HG03175 (cell line): ENCODE measurements around the gene STARD5.
A peak's percentile ranks its signal among the peaks of the same experiment; 100 is the strongest.
"Not testable (repeated sequence)": the region's sequence is repeated elsewhere in the genome, so short reads cannot be mapped to it uniquely, and the experiment has no call there.

Experiments used
- ATAC-seq: cut with Tn5 transposase; IDR thresholded peaks from one replicate; pipeline ENCODE4 v1.9.1; 2021; ENCODE audit warnings: mild to moderate bottlenecking, moderate library complexity; ENCODE audit not compliant: unreplicated experiment

STARD5 gene

DNA sequence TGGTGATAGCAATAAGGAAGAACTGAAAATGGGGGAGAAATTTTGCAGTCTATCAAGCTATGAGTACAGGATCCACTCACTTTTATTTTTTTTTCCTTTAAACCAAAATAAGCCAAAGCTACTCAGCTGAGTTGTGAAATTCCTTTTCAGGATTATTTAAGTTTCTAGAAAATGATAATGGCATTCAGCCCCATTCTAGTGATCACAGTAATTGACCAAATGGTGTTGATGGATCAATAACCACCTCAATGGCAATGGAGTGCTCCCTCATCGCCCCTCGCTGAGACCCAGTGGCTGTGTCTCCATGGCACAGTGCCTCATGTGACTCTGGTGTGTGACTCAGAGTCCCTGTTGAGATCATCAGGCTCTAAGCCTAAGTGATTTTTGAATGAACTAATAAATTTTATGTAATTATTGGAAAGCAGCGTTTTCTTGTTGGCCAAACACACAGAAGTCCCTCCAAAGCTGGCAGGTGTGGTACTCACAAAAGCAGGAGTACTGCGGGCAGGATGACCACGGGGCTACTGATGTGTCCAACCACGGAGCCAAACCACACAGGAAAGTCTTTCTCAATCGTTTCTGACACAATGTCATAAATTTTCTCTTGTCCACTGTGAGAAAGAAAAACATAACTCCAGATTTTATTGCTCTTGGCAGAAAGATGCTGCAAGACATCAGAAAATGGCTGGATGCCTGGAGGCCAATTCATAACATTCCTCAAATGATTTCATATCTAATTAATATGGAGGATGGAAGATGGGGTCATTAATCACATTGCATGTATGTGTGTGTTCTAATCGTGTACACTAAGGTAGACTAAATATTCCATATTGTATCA lies 14.4 kb upstream of the STARD5 start:
- ATAC-seq: no peak

DNA sequence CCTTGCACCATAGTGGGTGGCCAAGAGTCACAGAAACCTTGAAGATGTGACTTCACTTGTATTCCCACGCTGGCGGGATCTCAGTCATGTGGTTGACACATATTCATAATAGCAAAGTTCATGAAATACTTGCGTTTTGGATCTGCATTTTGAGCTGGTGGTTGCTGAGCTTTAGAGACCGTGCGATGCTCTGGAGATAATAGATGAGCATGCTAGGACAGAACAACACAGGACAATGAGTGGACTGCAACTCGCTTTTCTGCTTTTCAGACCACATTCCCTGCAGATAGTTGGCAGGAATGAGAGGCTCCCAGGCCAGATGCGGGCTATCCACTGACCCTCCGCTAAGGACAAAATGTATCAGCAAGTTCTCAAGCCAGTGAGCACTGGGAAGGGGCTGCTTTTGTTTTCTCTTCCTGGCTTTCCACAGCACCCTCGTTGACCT lies 13.8 kb upstream of the STARD5 start:
- no peak for ATAC-seq

DNA sequence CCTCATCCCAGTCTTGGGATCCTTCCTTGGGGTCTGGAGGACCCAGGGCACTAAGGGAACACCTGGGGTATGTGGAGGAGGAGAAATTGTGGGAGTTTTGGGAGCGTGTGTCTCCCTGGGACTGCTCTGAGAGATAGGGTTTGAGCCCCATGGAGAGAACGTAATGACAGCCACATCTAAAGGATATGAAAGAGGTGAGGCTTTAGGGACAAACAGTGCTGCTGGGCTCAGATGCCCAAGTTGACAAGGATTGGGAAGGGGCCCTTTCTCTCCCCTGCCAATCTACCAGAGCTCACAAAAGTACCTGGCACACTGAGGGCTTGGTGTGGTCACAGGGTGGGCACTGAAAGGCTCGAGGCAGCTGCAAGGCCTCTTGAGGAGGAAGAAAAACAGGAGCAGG lies 13.3 kb upstream of the STARD5 start:
- no peak for ATAC-seq

DNA sequence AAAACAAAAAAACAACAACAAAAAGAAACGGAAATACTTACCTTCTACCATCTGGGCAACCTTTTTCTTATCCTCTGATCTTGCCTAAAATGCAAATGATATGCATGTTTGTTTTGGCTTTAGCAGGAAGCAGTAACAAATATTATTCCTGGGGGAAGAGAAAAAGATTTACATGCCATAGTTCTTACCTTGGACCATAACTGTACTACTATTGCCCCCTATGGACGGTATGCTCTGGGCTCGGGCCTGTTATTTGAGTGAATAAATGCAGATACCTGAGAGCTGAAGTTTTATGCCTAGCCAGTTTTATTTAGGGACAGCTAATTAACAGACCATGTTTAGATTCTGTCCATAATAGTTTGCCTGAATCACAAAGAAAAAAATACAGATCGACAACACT lies 12.6 kb upstream of the STARD5 start:
- peak; percentile 43 for ATAC-seq

DNA sequence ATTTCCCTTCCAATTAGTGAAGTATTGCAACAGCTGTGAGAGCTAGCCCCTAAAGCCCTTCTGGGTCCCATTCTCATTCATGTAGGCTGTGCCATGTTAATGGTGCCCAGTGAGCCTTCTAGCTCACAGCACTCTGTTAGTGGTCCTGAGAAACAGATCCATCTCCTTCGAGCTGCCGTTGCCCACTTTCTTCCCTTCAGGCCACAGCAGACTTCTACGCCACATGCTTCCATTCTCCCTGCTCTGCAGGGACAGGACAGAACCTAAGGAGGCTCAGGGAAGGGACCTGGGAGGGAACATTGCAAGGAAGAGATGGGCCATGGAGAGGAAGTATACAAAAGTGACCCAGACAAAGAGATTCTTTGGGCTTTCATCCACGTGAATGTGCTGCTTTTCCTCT lies 11.7 kb upstream of the STARD5 start:
- ATAC-seq: no peak

DNA sequence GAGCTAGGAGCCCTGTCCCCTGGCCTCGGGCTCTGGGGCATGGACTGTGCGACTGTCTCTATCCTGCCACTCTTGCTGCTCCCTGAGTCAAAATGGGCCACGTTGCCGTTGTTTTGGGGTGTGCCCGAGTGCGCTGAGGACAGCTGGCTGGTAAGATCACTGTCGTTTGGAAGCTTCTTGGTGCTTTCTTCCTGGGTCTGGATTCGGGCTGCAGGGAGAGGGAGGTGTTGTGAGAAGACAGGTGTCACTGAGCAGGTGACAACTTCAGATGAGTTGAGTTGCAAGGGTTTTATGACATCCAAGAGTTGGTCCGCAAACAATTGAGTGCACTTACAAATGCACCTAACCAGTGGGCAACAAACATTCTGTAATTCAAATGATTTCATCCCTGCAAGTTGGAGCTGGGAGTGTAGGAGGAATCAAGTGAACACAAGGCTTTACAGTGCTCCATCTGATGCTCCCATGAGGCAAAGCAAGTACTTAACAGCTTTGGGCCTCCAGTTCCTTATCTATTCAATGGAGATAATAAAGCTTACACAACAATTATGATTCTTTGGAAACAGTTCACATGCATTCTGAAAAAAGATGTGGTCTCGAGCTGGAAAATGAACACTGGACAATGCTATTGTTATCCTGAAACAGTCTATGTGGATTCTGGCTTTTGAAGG lies 11.0 kb upstream of the STARD5 start:
- ATAC-seq: no peak

DNA sequence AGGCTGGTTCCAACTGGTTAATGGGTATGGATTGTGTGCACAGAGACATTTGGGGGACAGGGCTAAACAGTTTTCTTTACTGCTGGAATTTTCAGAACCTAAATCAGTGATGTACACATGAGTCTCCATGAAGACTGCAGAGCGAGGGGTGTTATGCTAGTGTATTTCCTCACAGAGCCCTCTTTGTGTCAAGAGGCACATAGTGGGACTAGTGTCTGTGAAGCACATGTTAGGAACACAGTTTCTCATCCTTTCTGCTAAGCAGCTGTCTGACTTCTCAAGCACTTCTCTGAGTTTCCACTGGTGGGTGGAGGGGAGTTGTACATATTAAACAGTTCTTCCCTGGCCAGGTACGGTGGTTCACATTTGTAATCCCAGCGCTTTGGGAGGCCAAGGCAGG lies 9.4 kb upstream of the STARD5 start:
- no peak for ATAC-seq

DNA sequence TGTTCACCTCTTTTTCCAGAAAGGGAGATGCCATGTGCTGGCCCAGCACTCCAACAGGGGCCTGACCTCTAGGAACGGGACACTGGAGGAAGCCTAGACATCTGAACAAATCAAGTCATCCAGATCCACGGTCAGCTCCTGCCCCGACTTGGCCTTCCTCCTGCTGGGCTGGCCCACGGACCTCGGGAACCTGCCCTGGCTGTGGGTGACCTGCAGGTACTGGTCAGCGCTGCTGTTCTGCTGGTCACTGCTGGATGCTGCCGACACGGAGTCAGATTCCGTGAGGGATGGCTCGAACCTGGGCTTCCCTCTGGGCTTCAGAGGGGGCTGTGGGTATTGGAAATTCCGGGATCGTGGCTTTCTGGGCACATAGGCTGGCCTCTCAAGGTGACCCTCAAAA lies 8.4 kb upstream of the STARD5 start:
- ATAC-seq: no peak

DNA sequence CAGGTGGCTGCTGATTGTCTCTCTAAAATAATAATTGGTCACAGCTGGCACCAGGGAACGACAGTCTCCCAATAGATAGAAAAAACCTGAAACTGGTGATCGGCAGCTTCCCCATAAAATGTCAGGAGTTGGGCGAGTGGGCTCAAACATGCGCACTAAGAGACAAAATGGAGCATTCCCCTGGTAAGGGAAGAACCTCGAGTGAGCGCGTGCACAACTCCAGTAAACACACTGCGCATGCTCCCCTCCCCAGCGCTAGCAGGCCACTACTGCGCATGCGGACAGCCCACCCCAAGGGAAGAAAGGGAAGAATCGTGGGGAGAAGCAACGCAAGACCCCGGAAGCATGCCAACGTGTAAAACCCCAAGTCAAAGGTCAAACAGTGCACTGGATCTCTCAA lies 7.7 kb upstream of the STARD5 start:
- ATAC-seq: no peak

DNA sequence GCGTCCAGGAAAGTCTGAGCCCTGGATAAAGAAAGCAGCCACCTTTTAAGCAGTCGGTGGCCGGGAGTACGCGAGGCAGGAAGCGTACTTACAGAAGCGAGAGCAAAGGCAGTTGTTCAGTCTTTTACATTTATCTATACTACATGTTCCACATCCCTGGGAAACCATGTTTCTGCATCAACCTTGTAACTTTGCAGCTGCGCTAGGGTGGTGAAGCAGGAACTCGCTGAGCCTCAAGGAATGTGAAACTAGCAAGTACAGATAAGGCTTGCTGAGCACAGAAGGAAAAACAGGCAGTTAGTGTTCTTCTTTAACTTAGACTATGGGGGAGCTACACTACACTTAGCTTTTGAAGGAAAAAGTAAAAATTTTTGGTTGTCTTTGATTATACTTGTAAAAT lies 7.2 kb upstream of the STARD5 start:
- not testable (repeated sequence) for ATAC-seq

DNA sequence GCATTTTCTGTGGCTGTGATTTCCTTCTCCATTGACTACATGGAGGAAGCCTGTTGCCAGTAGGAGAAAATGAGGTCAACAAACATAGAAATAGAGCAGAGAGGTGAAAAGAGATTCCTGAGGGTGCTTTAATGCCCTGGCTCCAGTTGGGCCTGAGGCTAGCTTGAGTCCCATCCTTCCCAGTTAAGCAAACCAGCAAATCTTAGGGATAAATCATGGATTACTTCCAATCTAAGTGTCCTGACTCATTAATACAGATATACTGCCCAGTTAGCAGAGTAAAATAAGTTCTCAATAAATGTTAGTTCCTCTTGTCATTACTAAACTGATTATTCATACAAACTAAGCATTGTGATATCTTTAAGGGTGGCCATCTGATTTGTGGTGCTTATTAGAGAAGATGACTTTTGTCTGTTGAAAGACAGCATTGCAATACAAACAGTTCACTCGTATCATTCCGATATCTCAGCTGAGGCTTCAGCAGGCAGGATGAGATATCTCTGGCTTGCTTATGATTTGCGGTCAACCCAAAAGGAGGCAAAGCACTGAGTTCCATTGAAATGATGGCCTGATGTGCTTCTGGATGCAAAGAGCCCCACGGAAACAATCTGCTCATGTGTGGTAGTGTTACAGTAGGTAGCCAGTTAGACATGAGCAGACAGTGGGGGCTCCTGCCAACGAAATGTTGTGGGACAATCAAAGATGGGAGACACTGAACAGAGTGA lies 6.6 kb upstream of the STARD5 start:
- no peak for ATAC-seq

DNA sequence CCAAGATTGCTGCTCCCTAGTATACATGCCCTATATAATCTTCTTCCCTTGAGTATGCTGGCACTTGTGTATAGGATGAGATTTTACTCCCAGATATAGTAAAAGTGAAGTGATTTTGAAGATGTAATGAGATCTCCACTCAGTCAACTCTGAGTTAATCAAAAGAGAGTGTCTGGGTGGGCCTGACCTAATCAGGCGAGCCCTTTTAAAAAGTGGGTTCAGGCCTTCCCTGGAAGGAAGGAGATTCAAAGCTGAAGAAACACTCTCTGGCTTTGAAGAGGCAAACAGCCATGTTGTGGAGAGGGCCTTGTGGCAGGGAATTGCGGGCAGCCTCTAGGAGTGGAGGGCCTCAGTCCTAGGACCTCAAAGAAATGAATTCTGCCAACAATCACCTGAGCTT lies 5.5 kb upstream of the STARD5 start:
- ATAC-seq: no peak

DNA sequence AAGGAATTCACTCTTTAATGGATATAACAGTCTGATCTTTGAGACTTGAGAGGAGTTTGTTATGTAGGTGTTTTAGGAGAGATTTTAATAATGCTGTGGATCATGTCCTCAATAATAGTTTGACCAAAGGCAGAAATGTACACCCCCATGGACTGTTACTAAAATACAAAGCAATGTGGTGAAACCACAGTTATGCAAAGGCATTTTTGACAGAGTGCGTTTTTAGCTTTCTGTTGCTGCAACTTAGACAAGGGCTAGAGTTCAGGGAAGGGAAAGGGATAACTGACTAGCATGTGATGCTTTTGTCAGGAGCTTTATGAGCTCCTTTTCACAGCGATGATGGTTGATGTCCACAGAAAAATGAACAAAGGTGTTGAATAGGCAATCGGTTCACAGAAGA lies 3.6 kb upstream of the STARD5 start:
- no peak for ATAC-seq

DNA sequence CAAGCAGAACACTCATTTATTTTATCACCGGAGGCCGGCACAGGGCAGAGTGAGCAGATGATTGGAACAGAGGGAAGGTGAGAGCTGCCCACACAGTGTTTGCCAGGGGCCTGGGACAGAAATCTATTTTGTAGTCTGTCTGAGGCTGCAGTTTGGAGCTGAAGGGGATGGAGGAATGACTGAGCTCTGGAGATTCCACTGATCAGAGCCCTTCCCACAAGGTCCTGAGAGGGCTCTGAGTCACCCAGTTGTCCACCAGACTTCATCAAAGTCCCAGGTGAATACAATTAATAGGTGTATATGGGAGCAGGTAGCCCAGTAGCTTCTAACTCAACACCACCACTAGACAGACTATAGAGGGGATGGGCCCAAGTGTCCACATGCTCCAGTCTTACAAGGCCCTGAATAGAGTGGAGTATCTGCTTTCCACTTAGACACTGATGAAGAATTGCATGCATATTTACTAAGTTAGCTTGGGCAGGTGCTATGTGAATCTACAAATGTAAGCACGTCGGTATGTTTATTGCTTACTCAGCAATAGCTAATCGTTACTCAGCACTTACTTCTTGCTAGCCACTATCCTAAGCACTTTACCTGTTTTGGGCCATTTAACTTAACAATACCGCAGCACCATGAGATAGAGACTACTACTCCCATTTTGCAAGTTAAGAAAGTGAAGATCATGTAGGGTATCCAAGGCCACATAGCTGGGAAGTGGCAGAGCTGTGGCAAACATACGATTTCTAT lies 2.7 kb upstream of the STARD5 start:
- ATAC-seq: no peak

DNA sequence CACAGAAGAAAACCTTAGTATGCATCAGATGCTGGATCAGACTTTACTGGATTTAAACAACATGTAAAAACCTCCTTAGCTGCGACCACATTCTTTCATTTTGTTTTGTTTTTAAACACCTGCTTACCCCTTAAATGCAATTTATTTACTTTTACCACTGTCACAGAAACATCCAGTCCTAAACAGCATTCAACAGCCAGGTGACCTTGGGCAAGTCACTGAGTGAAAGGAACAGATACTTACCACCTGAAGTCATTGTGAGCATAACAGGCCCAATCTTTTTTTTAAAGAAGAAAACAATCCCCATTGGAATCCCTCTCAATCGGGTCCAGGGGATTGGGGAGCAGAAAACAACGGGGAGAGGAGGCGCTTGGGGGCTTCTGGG lies 390 bp downstream of the STARD5 start:
- peak; percentile 18 for ATAC-seq

DNA sequence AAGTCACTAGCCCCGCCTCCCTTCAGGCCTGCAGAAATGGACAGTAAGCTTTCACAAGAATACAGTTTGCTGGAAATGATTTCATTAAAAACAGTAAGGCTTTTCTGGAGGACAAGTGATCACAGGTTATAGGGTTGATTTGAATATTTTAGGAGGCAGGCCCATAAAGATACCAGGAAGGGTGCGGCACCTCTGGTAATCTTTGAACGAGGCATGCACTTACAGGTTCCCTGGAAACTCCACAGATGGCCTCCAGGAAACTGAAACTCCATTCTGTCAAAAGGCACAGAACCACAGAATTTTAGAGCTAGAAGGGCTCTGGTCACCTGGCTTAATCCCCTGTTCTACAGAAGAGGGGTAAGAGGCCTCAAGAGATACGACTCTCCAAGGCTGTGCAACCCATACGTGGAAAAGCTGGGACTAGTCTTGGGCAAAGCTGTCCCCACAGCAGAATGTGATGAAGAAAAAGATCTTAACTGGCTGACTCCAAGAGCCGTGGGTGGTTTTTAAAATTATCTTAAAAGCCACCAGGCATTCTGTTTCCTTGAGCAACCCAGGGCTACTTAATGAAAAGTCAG lies 1.2 kb downstream of the STARD5 start:
- ATAC-seq: no peak

DNA sequence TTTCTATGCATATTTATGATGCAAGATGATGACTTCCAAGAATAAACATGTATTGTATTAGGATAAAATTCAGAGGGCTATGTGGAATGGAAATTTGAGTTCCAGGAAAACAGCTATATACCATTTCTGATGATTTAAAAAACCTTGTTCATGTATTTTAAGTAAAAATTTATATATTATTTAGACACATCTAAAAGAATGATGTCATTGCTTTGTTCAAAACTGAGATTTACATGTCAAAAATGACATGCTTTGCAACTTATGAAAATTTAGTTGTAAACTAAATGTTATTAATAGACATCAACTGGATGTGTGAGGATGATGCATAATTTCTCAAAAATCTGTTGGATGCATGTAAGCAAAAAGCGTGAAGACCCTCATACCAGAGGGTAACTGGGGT lies 2.3 kb downstream of the STARD5 start:
- ATAC-seq: no peak

DNA sequence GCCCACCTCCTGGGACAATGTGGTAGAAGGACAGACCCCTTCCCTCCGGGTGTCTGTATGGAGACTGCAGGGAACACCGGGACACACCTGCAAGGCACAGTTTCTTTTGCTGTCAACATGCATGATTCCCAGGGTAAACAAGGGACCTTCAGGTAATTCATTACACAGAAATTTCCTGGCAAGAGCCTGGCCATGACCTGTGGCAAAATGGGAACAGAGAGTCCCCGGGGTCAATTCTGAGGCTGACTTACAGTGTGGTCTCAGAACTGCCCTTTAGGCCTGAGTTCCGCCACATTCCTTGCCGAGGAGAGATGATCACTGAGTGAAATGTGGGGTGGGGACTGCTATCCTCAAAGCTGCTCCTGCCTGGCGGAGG lies 6.3 kb downstream of the STARD5 start:
- ATAC-seq: no peak

DNA sequence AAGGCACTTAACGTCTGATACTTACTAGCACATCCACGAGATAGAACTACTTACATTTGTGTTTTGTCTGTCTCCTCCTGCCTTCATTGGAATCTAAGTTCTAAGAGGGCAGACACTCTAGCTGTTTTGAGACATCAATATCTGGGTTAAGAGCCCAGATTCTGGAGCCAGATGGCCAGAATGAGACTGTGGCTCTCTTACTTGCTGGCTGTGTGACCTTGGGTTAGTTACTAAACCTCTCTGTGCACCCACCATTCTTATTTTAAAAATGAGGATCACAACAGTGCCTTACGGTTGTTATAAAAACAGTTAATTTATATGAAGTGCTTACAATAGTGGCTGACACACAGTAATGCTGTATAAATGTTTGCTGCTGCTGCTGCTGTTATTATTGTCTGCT lies 7.7 kb downstream of the STARD5 start:
- no peak for ATAC-seq

DNA sequence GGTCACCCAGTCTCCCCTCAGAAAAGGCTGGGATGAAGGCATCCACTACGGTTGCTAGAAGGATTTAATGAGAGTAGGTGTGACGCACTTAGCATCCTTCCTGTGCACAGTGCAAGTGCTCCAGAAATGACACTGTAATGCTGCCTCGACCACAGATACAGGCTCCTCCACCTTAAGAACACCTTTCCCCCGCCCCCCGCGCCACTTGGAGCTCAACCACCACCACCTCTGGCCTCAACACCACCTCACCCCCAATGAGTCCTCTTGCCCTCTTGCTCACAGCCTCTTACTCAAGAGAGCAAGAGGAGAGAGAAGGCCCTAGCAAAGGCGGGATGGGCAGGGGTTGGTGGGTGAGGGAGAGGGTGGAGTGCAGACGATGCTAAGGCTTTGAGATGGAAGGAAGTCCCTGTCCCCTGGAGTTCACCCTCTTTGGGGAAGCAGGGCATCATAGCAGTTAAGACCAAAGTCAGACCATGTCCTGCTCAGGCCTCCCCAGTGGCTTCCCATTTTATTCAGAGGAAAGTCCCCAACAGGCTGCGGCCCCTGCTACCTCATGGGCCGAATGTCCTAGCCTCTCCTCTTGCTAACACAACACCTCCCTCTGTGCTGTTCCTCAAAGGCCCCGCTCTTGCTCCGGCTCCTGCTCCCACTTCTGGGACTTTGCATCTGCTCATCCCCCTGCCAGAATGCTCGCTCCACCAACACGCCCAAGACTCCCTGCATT lies 8.3 kb downstream of the STARD5 start:
- ATAC-seq: no peak
